Measurements from ENCODE around the gene IL27RA.
"Not testable (repeated sequence)": the region's sequence is repeated elsewhere in the genome, so short reads cannot be mapped to it uniquely, and the experiment has no call there.

The IL27RA gene

GRCh38 chr19:14005349-14006084, 26.0 kb upstream of the IL27RA start:
- FAIRE-seq: no peak
- TF ChIP-seq POLR2A (IDR thresholded peaks at IDR 0.05; ENCODE audit: low read depth, low read length): no peak
- no peak for DNase-seq (ENCODE audit: insufficient read length, low spot score)

GRCh38 chr19:14006085-14006765, 25.3 kb upstream of the IL27RA start, which contains the start of gene RFX1:
Gene RFX1, minus strand, starts transcription at chr19:14006320. Its CDS starts 12,477 bp downstream, at chr19:13993843.
- no peak for TF ChIP-seq POLR2A (IDR thresholded peaks at IDR 0.05; ENCODE audit: low read depth, low read length)
- FAIRE-seq: peak; percentile 65
- DNase-seq (ENCODE audit: insufficient read length, low spot score): peak; percentile 88

DNA sequence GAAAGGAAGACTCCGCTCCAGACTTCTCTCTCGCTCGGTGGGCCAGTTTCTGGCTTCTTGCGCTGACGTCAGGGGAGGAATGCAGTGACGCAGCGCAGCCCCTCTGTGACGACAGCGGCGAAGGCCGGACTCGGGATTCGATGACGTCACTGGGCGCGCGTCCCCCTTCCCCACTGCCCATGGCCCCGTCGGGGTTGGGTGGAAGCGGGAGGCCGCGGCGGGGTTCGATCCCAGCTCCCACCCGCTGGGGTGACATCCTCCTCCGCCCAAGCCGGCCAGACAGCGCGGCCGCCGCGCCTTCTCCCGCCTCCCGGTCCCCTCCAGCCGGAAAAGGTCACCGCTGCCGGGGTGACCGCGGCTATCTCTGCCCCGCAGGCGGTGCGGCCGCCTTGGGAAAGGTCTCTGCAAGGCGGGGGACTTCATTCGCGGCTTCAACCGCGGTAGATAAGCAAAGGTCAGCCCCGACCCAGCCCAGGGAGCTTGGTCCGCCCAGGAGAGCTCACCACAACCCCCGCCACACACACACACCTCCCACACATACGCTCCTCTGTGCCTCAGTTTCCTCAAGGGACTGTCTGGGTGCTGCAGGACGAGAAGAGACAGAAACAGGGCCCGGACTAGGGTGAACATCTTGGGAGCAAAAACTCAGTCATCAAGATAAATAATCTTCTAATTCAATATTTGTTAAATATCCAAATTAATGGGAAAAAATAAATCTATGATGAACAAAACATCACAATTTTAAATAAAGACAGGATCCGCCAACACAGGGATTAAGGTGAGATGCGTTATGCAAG, 24.6 kb upstream of the IL27RA start:
- FAIRE-seq: no peak
- peak; percentile 59 for TF ChIP-seq POLR2A (IDR thresholded peaks at IDR 0.05; ENCODE audit: low read depth, low read length)
- peak; percentile 68 for DNase-seq (ENCODE audit: insufficient read length, low spot score)

DNA sequence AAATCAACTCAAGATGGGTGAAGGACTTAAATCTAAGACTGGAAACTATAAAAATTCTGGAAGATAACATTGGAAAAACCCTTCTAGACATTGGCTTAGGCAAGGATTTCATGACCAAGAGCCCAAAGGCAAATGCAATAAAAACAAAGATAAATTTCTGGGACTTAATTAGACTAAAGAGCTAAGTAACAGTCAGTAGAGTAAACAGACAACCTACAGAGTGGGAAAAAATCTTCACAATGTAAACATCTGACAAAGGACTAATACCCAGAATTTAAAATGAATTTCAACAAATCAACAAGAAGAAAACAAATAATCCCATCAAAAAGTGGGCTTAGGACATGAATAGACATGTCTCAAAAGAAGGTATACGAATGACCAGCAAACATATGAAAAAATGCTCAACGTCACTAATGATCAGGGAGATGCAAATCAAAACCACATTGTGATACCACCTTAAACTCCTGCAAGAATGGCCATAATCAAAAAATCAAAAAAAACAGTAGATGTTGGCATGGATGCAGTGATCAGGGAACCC, 19.1 kb upstream of the IL27RA start:
- FAIRE-seq: no peak
- TF ChIP-seq POLR2A (IDR thresholded peaks at IDR 0.05; ENCODE audit: low read depth, low read length): no peak
- DNase-seq (ENCODE audit: insufficient read length, low spot score): no peak

DNA sequence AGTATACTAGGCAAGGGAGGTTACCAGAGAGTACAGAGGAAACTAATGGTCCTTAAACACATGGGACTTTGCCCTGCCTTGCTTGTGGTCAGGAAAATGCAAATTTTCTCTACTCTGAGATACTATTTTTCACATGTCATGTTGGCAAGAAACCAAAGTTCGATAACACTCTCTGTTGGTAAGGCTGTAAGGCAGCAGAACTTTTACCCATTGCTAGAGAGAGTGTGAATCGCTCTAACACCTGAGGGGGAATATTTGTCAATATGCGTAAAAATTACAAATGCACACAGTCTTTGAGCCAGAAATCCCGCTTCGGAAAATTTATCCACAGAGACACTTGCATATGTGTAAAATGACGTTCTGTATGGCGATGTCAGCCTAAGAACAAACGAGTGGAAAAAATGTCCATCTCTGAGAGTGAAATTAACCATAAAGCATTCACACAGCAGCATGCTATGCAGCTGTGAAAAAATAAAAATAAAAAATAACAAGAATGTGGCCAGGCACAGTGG, 16.0 kb upstream of the IL27RA start:
- FAIRE-seq: no peak
- no peak for DNase-seq (ENCODE audit: insufficient read length, low spot score)
- TF ChIP-seq POLR2A (IDR thresholded peaks at IDR 0.05; ENCODE audit: low read depth, low read length): no peak

DNA sequence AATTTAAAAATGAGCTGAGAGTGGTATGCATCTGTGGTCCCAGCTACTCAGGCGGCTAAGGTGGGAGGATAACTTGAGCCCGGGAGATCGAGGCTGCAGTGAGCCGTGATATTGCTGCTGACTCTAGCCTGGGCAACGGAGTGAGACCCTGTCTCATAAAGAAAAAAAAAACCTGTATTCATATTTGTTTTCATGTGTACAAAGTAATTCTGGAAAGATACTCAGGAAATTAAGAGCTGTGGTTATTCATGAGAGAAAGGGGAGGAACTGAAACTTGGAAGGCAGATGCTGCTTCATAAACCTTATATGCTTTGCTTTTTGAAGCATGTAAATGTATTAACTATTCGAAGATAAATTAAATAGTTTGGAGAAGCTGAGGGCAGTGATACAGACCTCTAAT, 12.5 kb upstream of the IL27RA start:
- DNase-seq (ENCODE audit: insufficient read length, low spot score) (no peak), FAIRE-seq (no peak)
- TF ChIP-seq POLR2A (IDR thresholded peaks at IDR 0.05; ENCODE audit: low read depth, low read length): no peak

DNA sequence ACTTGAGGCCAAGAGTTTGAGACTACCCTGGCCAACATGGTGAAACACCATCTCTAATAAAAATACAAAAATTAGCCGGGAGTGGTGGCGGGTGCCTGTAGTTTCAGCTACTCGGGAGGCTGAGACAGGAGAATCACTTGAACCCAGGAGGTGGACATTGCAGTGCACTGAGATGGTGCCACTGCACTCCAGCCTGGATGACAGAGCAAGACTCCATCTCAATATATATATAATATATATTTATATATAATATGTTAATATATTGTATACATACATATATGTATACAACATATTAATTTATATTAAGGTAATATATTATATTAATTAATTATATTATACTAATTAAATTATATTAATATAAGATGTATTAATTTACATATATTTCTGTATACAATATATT, 11.8 kb upstream of the IL27RA start:
- not testable (repeated sequence) for DNase-seq (ENCODE audit: insufficient read length, low spot score); FAIRE-seq

DNA sequence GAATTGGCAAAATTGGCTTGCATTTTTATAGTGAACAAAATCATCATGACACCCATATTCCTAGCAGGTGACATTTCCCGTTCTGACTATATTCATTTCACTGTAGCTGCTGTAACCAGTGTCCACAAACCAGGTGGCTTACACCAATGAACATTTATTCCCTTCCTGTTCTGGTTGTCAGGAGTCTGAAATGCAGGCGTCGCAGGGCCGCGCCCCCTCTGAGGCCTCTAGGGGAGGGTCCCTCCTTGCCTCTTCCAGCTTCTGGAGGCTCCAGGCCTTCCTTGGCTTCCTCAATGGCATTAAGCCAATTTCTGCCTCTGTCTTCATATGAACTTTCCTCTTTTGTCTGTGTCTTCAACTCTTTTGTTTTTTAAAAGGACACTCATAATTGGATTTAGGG, 10.1 kb upstream of the IL27RA start:
- TF ChIP-seq POLR2A (IDR thresholded peaks at IDR 0.05; ENCODE audit: low read depth, low read length): no peak
- no peak for FAIRE-seq
- DNase-seq (ENCODE audit: insufficient read length, low spot score): no peak

GRCh38 chr19:14022469-14022868, 9.1 kb upstream of the IL27RA start:
- FAIRE-seq (no peak), DNase-seq (ENCODE audit: insufficient read length, low spot score) (no peak)
- no peak for TF ChIP-seq POLR2A (IDR thresholded peaks at IDR 0.05; ENCODE audit: low read depth, low read length)

DNA sequence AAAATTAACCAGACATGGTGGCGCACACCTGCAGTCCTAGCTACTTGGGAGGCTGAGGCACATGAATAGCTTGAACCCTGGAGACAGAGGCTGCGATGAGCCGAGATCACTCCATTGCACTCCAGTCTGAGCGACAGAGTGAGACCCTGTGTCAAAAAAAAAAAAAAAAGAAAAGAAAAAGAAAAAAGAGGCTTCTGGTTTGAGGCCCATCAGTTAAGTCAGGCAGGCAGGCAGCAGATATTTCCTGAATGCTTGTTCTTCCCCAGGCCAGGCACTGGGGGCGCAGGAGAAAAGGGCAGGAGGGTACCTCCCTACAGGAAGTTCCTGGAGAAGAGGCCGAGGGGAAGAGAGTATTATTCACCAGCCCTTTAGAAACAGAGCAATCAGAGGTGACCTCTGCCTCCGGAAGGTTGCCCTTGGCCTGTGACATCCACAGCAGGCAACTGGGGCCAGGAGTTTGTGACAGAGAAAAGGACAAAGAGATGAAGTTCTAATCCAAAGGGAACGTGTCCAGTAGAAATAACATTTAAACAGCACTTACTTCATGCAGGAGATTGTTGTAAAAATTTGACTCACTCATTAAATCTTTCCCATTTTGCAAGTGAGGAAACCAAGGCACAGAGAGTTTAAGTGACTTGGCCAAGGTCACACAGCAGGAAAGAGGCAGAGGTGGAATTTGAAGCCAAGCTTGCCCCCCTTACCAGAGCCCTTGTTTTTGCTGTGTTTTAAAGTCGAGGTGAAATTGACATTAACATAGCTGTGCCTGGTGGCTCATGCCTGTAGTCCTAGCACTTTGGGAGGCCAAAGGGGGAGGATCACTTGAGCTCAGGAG, 7.9 kb upstream of the IL27RA start:
- TF ChIP-seq POLR2A (IDR thresholded peaks at IDR 0.05; ENCODE audit: low read depth, low read length): no peak
- FAIRE-seq (peak; percentile 23), DNase-seq (ENCODE audit: insufficient read length, low spot score) (peak; percentile 63)

- FAIRE-seq; DNase-seq (ENCODE audit: insufficient read length, low spot score): not testable (repeated sequence)
These were observed 4.8 kb upstream of the IL27RA start for GRCh38 chr19:14026652-14027192.

DNA sequence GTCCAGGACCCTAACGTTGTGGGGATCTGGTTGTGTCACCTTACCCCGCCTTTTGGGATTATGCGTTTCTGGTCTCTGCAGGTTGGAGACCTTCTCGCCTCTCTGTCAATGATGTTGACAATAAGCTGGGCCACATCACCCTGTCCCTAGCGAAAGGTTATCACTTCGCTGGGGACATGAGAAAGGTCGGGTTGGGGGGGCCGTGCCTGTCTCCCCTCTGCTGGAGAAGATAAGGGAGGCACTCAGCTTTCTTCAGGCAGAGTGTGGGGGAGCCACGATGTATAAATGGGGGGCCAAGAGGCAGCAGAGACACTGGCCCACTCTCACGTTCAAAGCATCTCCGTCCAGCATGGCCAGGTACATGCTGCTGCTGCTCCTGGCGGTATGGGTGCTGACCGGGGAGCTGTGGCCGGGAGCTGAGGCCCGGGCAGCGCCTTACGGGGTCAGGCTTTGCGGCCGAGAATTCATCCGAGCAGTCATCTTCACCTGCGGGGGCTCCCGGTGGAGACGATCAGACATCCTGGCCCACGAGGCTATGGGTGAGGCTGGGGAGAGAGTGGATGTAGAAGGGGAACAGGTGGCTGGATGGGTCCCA, 3.6 kb upstream of the IL27RA start, which contains the start of gene RLN3:
Gene RLN3, plus strand, starts transcription at position 293 of the 595 bp plus-strand sequence. Its CDS starts 57 bp downstream, at position 350.
- no peak for TF ChIP-seq POLR2A (IDR thresholded peaks at IDR 0.05; ENCODE audit: low read depth, low read length)
- DNase-seq (ENCODE audit: insufficient read length, low spot score): no peak
- no peak for FAIRE-seq
